SH-SY5Y (cell line): Measurements from ENCODE around the gene CPPED1.

Experiments
- GATA2 ChIP-seq: IDR thresholded peaks from 2 replicates; pipeline ENCODE4 v1.6.1; 2011; ENCODE audit warnings: mild to moderate bottlenecking, low read depth, low read length
- GATA3 ChIP-seq: IDR thresholded peaks from 2 replicates; pipeline ENCODE4 v1.6.1; 2011; ENCODE audit warnings: low read depth, mild to moderate bottlenecking, low read length, moderate library complexity

Gene CPPED1

GRCh38 chr16:12612598-12613101 is 191.0 kb downstream of the CPPED1 start:
- TF ChIP-seq GATA3 (no peak), GATA2 (no peak)

GRCh38 chr16:12611916-12612597 is 191.6 kb downstream of the CPPED1 start:
- TF ChIP-seq GATA3 (no peak), GATA2 (no peak)

GRCh38 chr16:12611006-12611477 is 192.6 kb downstream of the CPPED1 start:
- TF ChIP-seq GATA2 (no peak), GATA3 (no peak)

- no peak for TF ChIP-seq GATA2
Observed at GRCh38 chr16:12609937-12610699, 193.6 kb downstream of the CPPED1 start.
